Keratinocyte (primary cell): ENCODE data around the gene DENND6B. TPM values are rescaled to one million over a fixed set of nuclear protein-coding genes. Genes with fewer than 3 reads are reported as not detected.
A peak's percentile ranks its signal among the peaks of the same experiment; 100 is the strongest.

Experiments used
- DNase-seq: peaks from one replicate; pipeline ENCODE4 v3.0.0-alpha.2; 2011; ENCODE audit warnings: low read depth, missing footprints, low spot score
- FAIRE-seq: peaks from 2 replicates; lab custom pipeline; 2011; peaks lifted over from hg19 to GRCh38; lab: Jason Lieb, UNC
- H2AFZ ChIP-seq: 2 replicates; pipeline ENCODE4 v1.6.0; 2012; ENCODE audit warnings: low read length, control low read depth, inconsistent platforms; ENCODE audit not compliant: control insufficient read depth
- H3K27ac ChIP-seq: 2 replicates; pipeline ENCODE4 v1.5.1; 2011; ENCODE audit warnings: low read length; ENCODE audit not compliant: control insufficient read depth, insufficient read depth
- H3K27me3 ChIP-seq: 3 replicates; pipeline ENCODE4 v1.6.0; 2011; ENCODE audit warnings: low read length; ENCODE audit not compliant: control insufficient read depth, insufficient read depth; ENCODE audit errors: extremely low read depth
- H3K36me3 ChIP-seq, 2 experiments: 2 replicates in 1 of 2; 3 replicates in 1 of 2; pipeline ENCODE4 v1.5.1; 2011; ENCODE audit warnings: low read length in 2 of 2, mild to moderate bottlenecking in 1 of 2; ENCODE audit not compliant: control insufficient read depth in 2 of 2, insufficient read depth in 2 of 2; ENCODE audit errors: extremely low read depth in 1 of 2
- H3K4me1 ChIP-seq: 3 replicates; pipeline ENCODE4 v1.5.1; 2011; ENCODE audit warnings: low read length; ENCODE audit not compliant: control insufficient read depth, insufficient read depth; ENCODE audit errors: extremely low read depth
- H3K4me2 ChIP-seq: 3 replicates; pipeline ENCODE4 v1.6.0; 2011; ENCODE audit warnings: low read depth, low read length; ENCODE audit not compliant: control insufficient read depth, insufficient read depth; ENCODE audit errors: extremely low read depth
- H3K4me3 ChIP-seq, 3 experiments: fragments of 200-600 bp in 1 of 3; sonication (generic) in 1 of 3; 2 replicates in 2 of 3; 3 replicates in 1 of 3; pipeline ENCODE4 v1.5.1; 2011 to 2016; ENCODE audit warnings: low read length in 3 of 3, mild to moderate bottlenecking in 3 of 3, control low read depth in 2 of 3, inconsistent platforms in 1 of 3, low read depth in 1 of 3, mixed read lengths in 1 of 3, mixed run types in 1 of 3, moderate library complexity in 1 of 3; ENCODE audit not compliant: control insufficient read depth in 2 of 3, insufficient read depth in 2 of 3; ENCODE audit errors: extremely low read depth in 1 of 3
- H3K79me2 ChIP-seq: 2 replicates; pipeline ENCODE4 v1.6.0; 2012; ENCODE audit warnings: low read length; ENCODE audit not compliant: control insufficient read depth, insufficient read depth
- H3K9ac ChIP-seq: 3 replicates; pipeline ENCODE4 v1.6.0; 2011; ENCODE audit warnings: low read length; ENCODE audit not compliant: control insufficient read depth, insufficient read depth; ENCODE audit errors: extremely low read depth
- H3K9me1 ChIP-seq: 3 replicates; pipeline ENCODE4 v1.6.0; 2011; ENCODE audit warnings: low read length; ENCODE audit not compliant: control insufficient read depth, insufficient read depth; ENCODE audit errors: extremely low read depth
- H3K9me3 ChIP-seq: 2 replicates; pipeline ENCODE4 v1.5.1; 2012; ENCODE audit warnings: low read depth, low read length; ENCODE audit not compliant: control insufficient read depth
- H4K20me1 ChIP-seq: 3 replicates; pipeline ENCODE4 v1.6.0; 2011; ENCODE audit warnings: low read length; ENCODE audit not compliant: control insufficient read depth, insufficient read depth; ENCODE audit errors: extremely low read depth
- EZH2 ChIP-seq: IDR thresholded peaks from one replicate; pipeline ENCODE4 v1.6.1; 2012; ENCODE audit warnings: inconsistent platforms, mild to moderate bottlenecking, low read length, moderate library complexity
- dilution Hi-C: fragments of 300-500 bp; cut with MboI; formaldehyde crosslinking; loops from one replicate; pipeline ENCODE4 v1.7.0; 2020; ENCODE audit warnings: low sequenced_read_pairs; ENCODE audit not compliant: extremely low pct_ligation_motif_present
- polyA plus RNA-seq, 5 experiments: library from polyadenylated mRNA; depleted of rRNA in 3 of 5; stranded (reverse) in 3 of 5; stranded (forward) in 1 of 5; unstranded in 1 of 5; fragments of >200 nt; gene quantifications; 1 replicate in 1 of 5; 2 replicates in 3 of 5; 3 replicates in 1 of 5; pipeline versions ENCODE4 v1.2.1 to v1.2.3, GENCODE V29; 2011 to 2012; ENCODE audit warnings: missing spikeins in 2 of 5, low read depth in 1 of 5, low replicate concordance in 1 of 5
- TF ChIP-seq, protein P1 (sequence below), 3 experiments: IDR thresholded peaks in 1 of 3; conservative IDR thresholded peaks in 1 of 3; optimal IDR thresholded peaks in 1 of 3; 2 replicates in 2 of 3; 3 replicates in 1 of 3; pipeline versions ENCODE3 to v1.5.1; 2011; ENCODE audit warnings: low read length in 3 of 3, mild to moderate bottlenecking in 3 of 3, moderate library complexity in 2 of 3, control low read depth in 1 of 3, inconsistent platforms in 1 of 3; ENCODE audit not compliant: insufficient read depth in 2 of 3; ENCODE audit errors: extremely low read depth in 1 of 3

Gene DENND6B
- polyA plus RNA-seq, 1 donor (not counting 4 experiments of a cell fraction or from before 2014, with no cell fraction given), result 0.94 TPM

DNA sequence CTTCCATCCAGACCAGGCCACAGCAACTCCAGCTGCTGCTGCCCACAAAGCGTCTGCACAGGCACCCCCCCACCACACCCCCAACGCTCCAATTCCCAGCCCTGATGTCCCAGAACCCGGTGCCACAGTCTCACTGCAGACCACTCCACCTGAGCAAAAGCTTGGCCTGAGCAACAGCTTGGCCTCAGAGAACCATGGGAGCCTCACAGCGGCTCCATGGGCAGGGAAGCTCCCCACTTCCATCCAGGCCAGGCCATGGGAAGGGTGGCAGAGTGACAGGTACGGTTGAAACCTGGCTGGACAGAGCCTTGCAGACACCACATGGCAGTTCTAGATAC is 32.5 kb downstream of the DENND6B start:
- TF ChIP-seq, protein P1, sequence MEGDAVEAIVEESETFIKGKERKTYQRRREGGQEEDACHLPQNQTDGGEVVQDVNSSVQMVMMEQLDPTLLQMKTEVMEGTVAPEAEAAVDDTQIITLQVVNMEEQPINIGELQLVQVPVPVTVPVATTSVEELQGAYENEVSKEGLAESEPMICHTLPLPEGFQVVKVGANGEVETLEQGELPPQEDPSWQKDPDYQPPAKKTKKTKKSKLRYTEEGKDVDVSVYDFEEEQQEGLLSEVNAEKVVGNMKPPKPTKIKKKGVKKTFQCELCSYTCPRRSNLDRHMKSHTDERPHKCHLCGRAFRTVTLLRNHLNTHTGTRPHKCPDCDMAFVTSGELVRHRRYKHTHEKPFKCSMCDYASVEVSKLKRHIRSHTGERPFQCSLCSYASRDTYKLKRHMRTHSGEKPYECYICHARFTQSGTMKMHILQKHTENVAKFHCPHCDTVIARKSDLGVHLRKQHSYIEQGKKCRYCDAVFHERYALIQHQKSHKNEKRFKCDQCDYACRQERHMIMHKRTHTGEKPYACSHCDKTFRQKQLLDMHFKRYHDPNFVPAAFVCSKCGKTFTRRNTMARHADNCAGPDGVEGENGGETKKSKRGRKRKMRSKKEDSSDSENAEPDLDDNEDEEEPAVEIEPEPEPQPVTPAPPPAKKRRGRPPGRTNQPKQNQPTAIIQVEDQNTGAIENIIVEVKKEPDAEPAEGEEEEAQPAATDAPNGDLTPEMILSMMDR (optimal IDR thresholded peaks at IDR 0.05 in 1 of 3, IDR thresholded peaks at IDR 0.05 in 1 of 3, conservative IDR thresholded peaks at IDR 0.05 in 1 of 3; ENCODE audit: extremely low read depth in 1 of 3, insufficient read depth in 2 of 3, low read length in 3 of 3), result no peak
- no peak for TF ChIP-seq EZH2
- no peak for FAIRE-seq

DNA sequence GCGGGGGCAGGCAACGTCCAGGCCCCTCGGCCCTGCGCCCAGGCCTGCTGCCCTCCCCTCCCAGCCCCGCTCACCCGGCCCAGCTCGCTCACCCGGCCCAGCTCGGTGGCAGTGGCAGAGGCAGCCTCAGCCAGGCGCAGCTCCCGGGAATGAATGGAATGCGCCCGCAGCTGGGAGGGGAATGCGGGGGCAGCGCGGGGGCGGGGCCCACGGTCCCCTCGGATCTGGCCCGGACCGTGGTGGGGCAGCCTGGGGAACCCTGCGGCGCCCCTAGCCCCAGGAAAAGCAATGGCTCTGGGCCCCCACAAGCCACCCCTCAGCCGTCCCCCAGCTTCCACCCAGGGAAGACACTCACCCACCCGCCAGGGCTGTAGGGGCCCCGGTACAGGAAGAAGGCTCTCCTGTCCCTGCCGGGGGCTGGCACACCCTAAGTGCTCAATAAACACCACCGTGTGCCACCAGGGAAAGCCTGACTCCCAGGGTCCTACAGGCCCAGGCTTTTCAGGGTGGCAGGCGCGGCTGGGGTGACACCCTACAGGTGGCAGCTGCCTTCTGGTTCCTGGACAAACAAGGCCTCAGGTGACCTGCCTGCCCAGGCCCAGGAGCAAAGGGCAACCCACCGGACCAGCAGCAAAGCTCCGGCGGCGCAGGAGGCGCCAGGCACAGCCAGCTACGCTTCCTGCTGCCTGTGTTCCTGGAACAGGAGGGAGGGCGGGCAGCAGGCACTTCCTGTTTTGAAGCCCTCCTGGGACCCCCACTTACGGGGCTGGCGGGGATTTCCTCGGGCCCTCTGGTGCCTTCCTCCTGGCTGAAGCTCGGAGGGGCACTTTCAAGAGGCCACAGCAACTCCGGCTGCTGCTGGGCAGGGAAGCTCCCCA is 33.1 kb downstream of the DENND6B start:
- Histone ChIP-seq H3K9me1 (no peaks in the 10 kb centered on the region), H3K4me2 (peak overlapping the region; percentile 79), H3K4me3 (peak overlapping the region; percentile 19 to 57 (median 32)), H3K36me3 (peaks cover 20 to 25% of the 10 kb centered on the region in 2 experiments), H3K9ac (peak overlapping the region; percentile 50), H3K27me3 (no peaks in the 10 kb centered on the region), H2AFZ (no peak overlapping the region), H4K20me1 (peaks cover 17% of the 10 kb centered on the region), H3K27ac (peak overlapping the region; percentile 61), H3K4me1 (peaks cover 18% of the 10 kb centered on the region), H3K9me3 (no peaks in the 10 kb centered on the region), H3K79me2 (peaks cover 94% of the 10 kb centered on the region)
- FAIRE-seq (no peak), DNase-seq (no peak)
- dilution Hi-C loops, result no loop called here
- no peak for TF ChIP-seq EZH2
- TF ChIP-seq, protein P1 (optimal IDR thresholded peaks at IDR 0.05 in 1 of 3, IDR thresholded peaks at IDR 0.05 in 1 of 3, conservative IDR thresholded peaks at IDR 0.05 in 1 of 3; ENCODE audit: extremely low read depth in 1 of 3, insufficient read depth in 2 of 3, low read length in 3 of 3), result no peak

More for the DNA sequence above, 32.5 kb downstream of the DENND6B start:
- Histone ChIP-seq H3K4me1 (peaks cover 18% of the 10 kb centered on the region), H3K36me3 (peaks cover 18 to 19% of the 10 kb centered on the region in 2 experiments), H4K20me1 (peaks cover 13% of the 10 kb centered on the region), H3K9me1 (no peaks in the 10 kb centered on the region), H3K27me3 (no peaks in the 10 kb centered on the region), H3K9me3 (no peaks in the 10 kb centered on the region), H2AFZ (no peak overlapping the region), H3K79me2 (peaks cover 94% of the 10 kb centered on the region), H3K4me3 (no peak overlapping the region), H3K9ac (peak overlapping the region; percentile 50), H3K27ac (peak overlapping the region; percentile 61), H3K4me2 (peak overlapping the region; percentile 79)
- no peak for DNase-seq
- dilution Hi-C loops, result no loop called here
